ENCODE data around the gene SLPI.

DNA sequence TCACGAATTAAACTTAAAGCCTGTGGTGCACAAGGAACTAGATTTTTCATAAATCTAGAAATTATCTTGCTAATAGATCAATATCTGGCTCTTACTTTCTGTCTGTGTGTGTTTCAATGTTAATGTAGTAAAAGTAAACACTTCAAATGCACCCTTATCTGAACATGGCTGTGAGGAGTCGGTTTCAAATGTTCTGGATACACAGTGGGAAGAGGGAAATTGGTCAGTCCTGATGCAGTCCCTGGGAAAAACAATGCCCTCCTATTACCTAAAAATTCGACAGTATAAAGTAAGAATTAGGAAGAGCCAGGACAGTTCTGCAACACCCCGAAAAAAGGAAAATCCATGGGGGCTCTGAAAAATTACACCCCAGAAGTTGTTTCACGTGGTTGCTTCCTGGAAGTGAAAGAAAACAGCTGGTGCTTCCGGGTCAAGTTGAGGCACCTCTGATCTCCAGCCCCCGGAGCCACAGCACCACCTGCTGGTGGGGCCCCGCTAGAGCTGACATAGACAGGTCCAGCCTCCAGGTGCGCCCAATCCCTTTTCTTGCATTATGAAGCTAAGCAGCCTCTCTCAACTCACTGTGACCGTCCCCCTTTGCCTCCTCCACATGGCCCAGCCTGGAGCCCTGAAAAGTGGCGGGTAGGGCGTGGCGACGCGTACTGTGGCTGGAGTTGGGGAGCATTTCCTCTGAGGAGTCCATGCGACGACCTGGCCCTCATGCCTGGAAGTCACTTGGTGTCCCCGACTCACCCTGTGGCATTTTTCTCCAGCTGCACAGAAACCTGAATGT is 24.9 kb downstream of the SLPI start:
- TF ChIP-seq CTCF (IDR thresholded peaks at IDR 0.05): peak in 5 of 6 experiments; percentile 38 to 90 (median 66)
- no peak for TF ChIP-seq POLR2A (IDR thresholded peaks at IDR 0.05)

Measured in esophagus squamous epithelium (tissue), 4 donors.